Right lobe of liver (tissue), 6 donors: ENCODE results near the gene MKS1. TPM values are rescaled to one million over a fixed set of nuclear protein-coding genes. Genes with fewer than 3 reads are reported as not detected.

Experiments used
- ATAC-seq, 4 donors: fragments of 200-7000 bp; cut with Tn5 transposase; one replicate each; pipeline ENCODE4 v1.9.1; 2020; ENCODE audit warnings: mild to moderate bottlenecking in 4 of 4, moderate library complexity in 4 of 4
- DNase-seq, 3 donors: peaks; one replicate each; pipeline ENCODE4 v3.0.0-alpha.2; 2020
- H3K27ac ChIP-seq, 3 donors: fragments of 200-600 bp; one replicate each; pipeline ENCODE4 v1.8.0; 2022
- H3K27me3 ChIP-seq, 2 donors: fragments of 200-600 bp; one replicate each; pipeline ENCODE4 v1.8.0; 2022
- H3K36me3 ChIP-seq, 4 donors: fragments of 200-600 bp; sonication (generic) in 1 of 4; one replicate each; pipeline versions ENCODE4 v1.5.1 to v1.8.0; 2017 to 2022; ENCODE audit warnings: control low read depth in 1 of 4
- H3K4me1 ChIP-seq, 4 donors: fragments of 200-600 bp; sonication (generic) in 1 of 4; one replicate each; pipeline versions ENCODE4 v1.5.1 to v1.8.0; 2017 to 2022; ENCODE audit warnings: control low read depth in 1 of 4
- H3K4me3 ChIP-seq, 3 donors: fragments of 200-600 bp; one replicate each; pipeline ENCODE4 v1.8.0; 2022
- H3K9me3 ChIP-seq, 4 donors: fragments of 200-600 bp; sonication (generic) in 1 of 4; one replicate each; pipeline versions ENCODE4 v1.5.1 to v1.8.0; 2017 to 2022; ENCODE audit warnings: control low read depth in 1 of 4
- POLR2A ChIP-seq: fragments of 450-650 bp; IDR thresholded peaks from one replicate; pipeline ENCODE4 v1.6.1; 2017; ENCODE audit warnings: antibody characterized with exemption, mild to moderate bottlenecking
- WGBS: methylation state at CpG from one replicate; pipeline ENCODE4 v1.1.6; 2018; ENCODE audit warnings: low coverage, low lambda C conversion rate; ENCODE audit not compliant: insufficient coverage; ENCODE audit errors: missing lambda C conversion rate; 5-methylcytosine and 5-hydroxymethylcytosine counted together
- intact Hi-C, 2 donors: fragments of 100-400 bp; cut with DNase I; formaldehyde crosslinking; loops; one replicate each; pipeline versions ENCODE4 v1.11.2 to v1.14.1; 2022
- total RNA-seq, 6 experiments: library from RNA; depleted of rRNA in 2 of 6; stranded (reverse); fragments of >200 nt in 2 of 6; fragmentation: NEBNext Ultra II Directional in 3 of 6; extraction: Animal tissue kit (Norgen Biotek cat#: 25700) in 3 of 6; gene quantifications; one replicate each; pipeline versions ENCODE4 v1.1.0 to v1.2.4, GENCODE V29; 2016 to 2023
- TF ChIP-seq, protein P1 (sequence below), 4 donors: fragments of 200-600 bp in 3 of 4; fragments of 450-650 bp in 1 of 4; IDR thresholded peaks; one replicate each; pipeline versions ENCODE4 v1.5.1 to v1.8.0; 2016 to 2022; ENCODE audit warnings: antibody characterized with exemption in 4 of 4, mild to moderate bottlenecking in 2 of 4
- donor health status: DM: no; HTN: yes; CAD: no.
- donor health status: DM: no; HTN: no; CAD: no.
- donor health status: DM: no; HTN: no; CAD: no.
- donor health status: DM: no; HTN: yes; CAD: no.
- donor health status: DM: no; HTN: yes; CAD: no.

Gene MKS1
- total RNA-seq, 6 experiments from 2014 or later: 3.3 to 9.2 (median 7.2) TPM

DNA sequence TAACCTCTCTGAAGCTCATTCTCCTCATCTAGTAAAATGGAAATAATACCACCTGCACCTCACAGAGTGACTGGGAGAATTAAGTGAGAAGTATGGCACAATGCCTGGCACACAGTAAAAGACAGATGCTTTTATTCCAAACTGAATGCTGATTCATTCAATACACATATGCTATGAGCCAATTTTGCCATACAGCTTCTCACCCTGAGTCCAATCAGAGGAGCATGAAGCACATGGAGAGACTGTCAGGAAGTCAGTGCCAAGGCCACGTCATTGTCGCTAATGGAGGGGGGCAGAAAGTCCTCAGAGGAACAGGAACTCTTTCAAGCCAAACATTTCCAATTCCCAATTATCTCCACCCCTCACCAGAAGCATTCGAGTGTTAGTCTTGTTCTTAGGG lies 11.6 kb downstream of the MKS1 start:
- TF ChIP-seq, protein P1, sequence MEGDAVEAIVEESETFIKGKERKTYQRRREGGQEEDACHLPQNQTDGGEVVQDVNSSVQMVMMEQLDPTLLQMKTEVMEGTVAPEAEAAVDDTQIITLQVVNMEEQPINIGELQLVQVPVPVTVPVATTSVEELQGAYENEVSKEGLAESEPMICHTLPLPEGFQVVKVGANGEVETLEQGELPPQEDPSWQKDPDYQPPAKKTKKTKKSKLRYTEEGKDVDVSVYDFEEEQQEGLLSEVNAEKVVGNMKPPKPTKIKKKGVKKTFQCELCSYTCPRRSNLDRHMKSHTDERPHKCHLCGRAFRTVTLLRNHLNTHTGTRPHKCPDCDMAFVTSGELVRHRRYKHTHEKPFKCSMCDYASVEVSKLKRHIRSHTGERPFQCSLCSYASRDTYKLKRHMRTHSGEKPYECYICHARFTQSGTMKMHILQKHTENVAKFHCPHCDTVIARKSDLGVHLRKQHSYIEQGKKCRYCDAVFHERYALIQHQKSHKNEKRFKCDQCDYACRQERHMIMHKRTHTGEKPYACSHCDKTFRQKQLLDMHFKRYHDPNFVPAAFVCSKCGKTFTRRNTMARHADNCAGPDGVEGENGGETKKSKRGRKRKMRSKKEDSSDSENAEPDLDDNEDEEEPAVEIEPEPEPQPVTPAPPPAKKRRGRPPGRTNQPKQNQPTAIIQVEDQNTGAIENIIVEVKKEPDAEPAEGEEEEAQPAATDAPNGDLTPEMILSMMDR (IDR thresholded peaks at IDR 0.05): no peak
- TF ChIP-seq POLR2A: no peak
- 81% methylated on average over 3 of the region's 3 CpGs for WGBS
- ATAC-seq: no peak
- Histone ChIP-seq H3K36me3 (peaks cover 0 to 23% (median 5%) of the 10 kb centered on the region in 4 donors), H3K27ac (no peak overlapping the region), H3K27me3 (no peaks in the 10 kb centered on the region), H3K4me1 (no peaks in the 10 kb centered on the region), H3K4me3 (no peak overlapping the region), H3K9me3 (no peaks in the 10 kb centered on the region)
- DNase-seq: no peak
- intact Hi-C loops: no loop called here

DNA sequence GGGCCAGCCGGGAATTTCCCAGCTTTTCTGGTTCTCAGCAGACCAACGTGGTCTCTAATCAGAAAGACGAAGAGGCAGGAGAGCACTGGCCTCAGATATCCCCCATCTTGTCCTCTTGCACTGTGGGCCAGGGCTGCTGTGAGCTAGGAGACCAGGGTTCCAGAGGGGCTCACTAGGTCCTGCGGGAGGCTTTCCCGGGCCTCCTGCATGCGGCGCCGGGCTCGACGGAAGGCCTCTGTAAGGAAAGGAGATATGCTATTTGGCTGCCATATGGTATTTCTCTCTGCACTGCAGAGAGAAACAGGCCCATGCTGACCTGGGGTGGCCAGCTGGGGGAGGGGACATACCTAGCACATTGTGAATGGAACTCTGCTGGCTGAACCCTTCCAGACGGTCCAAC lies 13.1 kb downstream of the MKS1 start:
- TF ChIP-seq, protein P1 (IDR thresholded peaks at IDR 0.05): no peak
- TF ChIP-seq POLR2A: no peak
- DNase-seq (no peak), ATAC-seq (no peak)
- no peak overlapping the region for H3K27ac ChIP-seq
- H3K4me3 ChIP-seq: no peak overlapping the region
- peaks cover 0 to 13% (median 5%) of the 10 kb centered on the region in 4 donors for H3K36me3 ChIP-seq
- 80% methylated on average over 1 of the region's 11 CpGs for WGBS
- intact Hi-C loops: no loop called here
- H3K27me3 ChIP-seq: no peaks in the 10 kb centered on the region
- H3K9me3 ChIP-seq: no peaks in the 10 kb centered on the region
- H3K4me1 ChIP-seq: no peaks in the 10 kb centered on the region

DNA sequence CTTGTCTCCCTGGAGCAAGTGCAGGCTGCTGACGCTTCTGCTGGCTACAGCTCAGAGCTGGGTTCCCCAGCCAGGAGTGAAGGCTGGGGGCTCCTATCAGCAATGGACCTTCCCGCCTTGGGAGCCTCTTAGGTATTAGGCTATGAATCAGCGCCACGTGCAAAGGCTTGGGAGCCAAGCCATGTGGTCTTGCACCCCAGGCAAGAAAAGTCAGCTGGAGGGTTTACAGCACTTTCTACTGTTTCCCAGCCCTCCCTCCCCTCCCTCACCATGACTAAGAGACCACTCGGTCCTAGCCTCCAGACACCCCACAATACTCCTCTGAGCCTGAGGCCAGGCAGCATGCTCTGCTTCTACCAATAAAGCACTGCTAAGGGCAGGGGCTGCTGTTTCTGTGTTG lies 14.3 kb downstream of the MKS1 start:
- TF ChIP-seq POLR2A: no peak
- TF ChIP-seq, protein P1 (IDR thresholded peaks at IDR 0.05): no peak
- peaks cover 0 to 6% (median 3%) of the 10 kb centered on the region in 4 donors for H3K36me3 ChIP-seq
- no peaks in the 10 kb centered on the region for H3K27me3 ChIP-seq
- ATAC-seq (no peak), DNase-seq (no peak)
- H3K4me1 ChIP-seq: no peaks in the 10 kb centered on the region
- no peak overlapping the region for H3K4me3 ChIP-seq
- no peaks in the 10 kb centered on the region for H3K9me3 ChIP-seq
- 70% methylated on average over 1 of the region's 5 CpGs for WGBS
- intact Hi-C loops: no loop called here
- no peak overlapping the region for H3K27ac ChIP-seq

DNA sequence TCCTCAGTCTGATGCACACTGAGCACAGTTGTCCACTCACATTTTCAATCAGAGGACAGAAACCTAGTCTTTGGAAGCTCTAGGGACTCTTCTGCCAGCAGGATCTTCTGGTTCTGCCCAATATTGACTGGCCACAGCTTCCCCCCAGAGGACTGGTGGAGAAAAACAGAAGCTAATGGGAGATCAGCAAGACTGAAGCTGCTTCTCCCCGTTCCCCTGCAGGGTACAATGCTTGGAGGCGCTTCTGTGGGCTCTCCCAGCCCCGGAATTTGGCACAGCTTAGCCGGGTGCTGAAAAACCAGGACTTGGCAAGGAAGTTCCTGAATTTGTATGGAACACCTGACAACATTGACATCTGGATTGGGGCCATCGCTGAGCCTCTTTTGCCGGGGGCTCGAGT lies 16.2 kb downstream of the MKS1 start:
- H3K4me1 ChIP-seq: no peaks in the 10 kb centered on the region
- intact Hi-C loops: no loop called here
- no peak overlapping the region for H3K27ac ChIP-seq
- DNase-seq: no peak
- H3K27me3 ChIP-seq: no peaks in the 10 kb centered on the region
- H3K4me3 ChIP-seq: no peak overlapping the region
- TF ChIP-seq, protein P1 (IDR thresholded peaks at IDR 0.05): no peak
- no peak for TF ChIP-seq POLR2A
- H3K36me3 ChIP-seq: peaks cover 0 to 6% (median 2%) of the 10 kb centered on the region in 4 donors
- WGBS: 89% methylated on average over 7 of the region's 7 CpGs
- ATAC-seq: no peak
- H3K9me3 ChIP-seq: no peaks in the 10 kb centered on the region
